HEK293T (cell line): ENCODE results near the gene RGS7.

Source experiments
- FOXA1 ChIP-seq: fragments of 450-650 bp; IDR thresholded peaks from 2 replicates; pipeline ENCODE4 v1.6.1; 2016; ENCODE audit warnings: mild to moderate bottlenecking
- FOXK2 ChIP-seq: fragments of 450-650 bp; IDR thresholded peaks from 2 replicates; pipeline ENCODE4 v1.6.1; 2016; ENCODE audit warnings: mild to moderate bottlenecking
- FOXM1 ChIP-seq: fragments of 450-650 bp; IDR thresholded peaks from 2 replicates; pipeline ENCODE4 v1.6.1; 2017; ENCODE audit warnings: mild to moderate bottlenecking, borderline replicate concordance
- SUZ12 ChIP-seq: fragments of 450-650 bp; IDR thresholded peaks from 2 replicates; pipeline ENCODE4 v1.6.1; 2016; ENCODE audit warnings: mild to moderate bottlenecking

GRCh38 chr1:240956020-240956419 lies 401.0 kb downstream of the RGS7 start:
- TF ChIP-seq FOXA1 = no peak
- no peak for TF ChIP-seq SUZ12
- no peak for TF ChIP-seq FOXK2
- no peak for TF ChIP-seq FOXM1
